Large intestine (tissue), 3 donors: ENCODE measurements around the gene ELMO3. TPM values are rescaled to one million over a fixed set of nuclear protein-coding genes. Genes with fewer than 3 reads are reported as not detected.
A peak's percentile ranks its signal among the peaks of the same experiment; 100 is the strongest.

ENCODE experiments used
- DNase-seq, 2 donors: peaks; one replicate each; pipeline versions ENCODE4 v3.0.0 to v3.0.0-alpha.2; 2013
- H3K27ac ChIP-seq: one replicate; pipeline ENCODE4 v1.5.1; 2013; ENCODE audit warnings: low read length
- H3K27me3 ChIP-seq: 2 replicates; pipeline ENCODE4 v1.6.1; 2013; ENCODE audit warnings: low read length; ENCODE audit not compliant: control insufficient read depth, insufficient read depth
- H3K36me3 ChIP-seq: 2 replicates; pipeline ENCODE4 v1.6.1; 2013; ENCODE audit warnings: low read length; ENCODE audit not compliant: control insufficient read depth, insufficient read depth
- H3K4me1 ChIP-seq: one replicate; pipeline ENCODE4 v1.6.1; 2013; ENCODE audit warnings: low read length; ENCODE audit not compliant: control insufficient read depth, insufficient read depth
- H3K4me3 ChIP-seq: one replicate; pipeline ENCODE4 v1.5.1; 2013; ENCODE audit warnings: low read length
- H3K9me3 ChIP-seq: one replicate; pipeline ENCODE4 v1.6.1; 2013; ENCODE audit warnings: mild to moderate bottlenecking, low read depth, low read length, moderate library complexity; ENCODE audit not compliant: control insufficient read depth
- WGBS: methylation state at CpG from one replicate; pipeline ENCODE4 v1.1.5; 2013; ENCODE audit warnings: low lambda C conversion rate; ENCODE audit not compliant: insufficient coverage; 5-methylcytosine and 5-hydroxymethylcytosine counted together
- polyA plus RNA-seq: library from polyadenylated mRNA; unstranded; fragments of 120-200 nt; gene quantifications from one replicate; pipeline ENCODE4 v1.2.1, GENCODE V29; 2013

ELMO3 gene
- polyA plus RNA-seq, 1 donor, result 34.0 TPM

DNA sequence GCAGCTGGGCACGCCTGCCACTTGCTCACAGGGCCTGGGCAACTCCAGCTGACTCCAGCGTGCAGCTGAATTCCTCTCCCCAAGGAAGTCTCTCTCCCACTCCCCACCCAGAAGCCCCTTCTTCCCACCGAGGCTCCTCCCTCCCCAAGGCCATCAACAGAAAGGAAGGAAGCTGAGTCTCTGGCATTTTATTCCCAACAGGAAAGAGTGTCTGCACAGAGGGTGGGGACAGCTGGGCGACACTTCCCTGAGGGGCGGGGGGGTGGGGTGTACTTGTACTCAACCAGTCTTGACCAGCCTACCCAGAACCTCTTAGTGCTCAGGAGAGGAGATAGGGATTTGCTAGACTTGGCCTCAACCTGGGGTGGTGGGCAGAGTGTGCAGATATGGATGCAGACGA, 8.9 kb upstream of the ELMO3 start, which contains the start of gene EXOC3L1:
TSS of gene EXOC3L1 (minus strand) at position 96 of the 400 bp plus-strand sequence. CDS start 460 bp downstream, outside the sequence.
- H3K4me1 ChIP-seq, result peaks cover 29% of the 10 kb centered on the region
- H3K27ac ChIP-seq, result no peak within 1 kb of the TSS

DNA sequence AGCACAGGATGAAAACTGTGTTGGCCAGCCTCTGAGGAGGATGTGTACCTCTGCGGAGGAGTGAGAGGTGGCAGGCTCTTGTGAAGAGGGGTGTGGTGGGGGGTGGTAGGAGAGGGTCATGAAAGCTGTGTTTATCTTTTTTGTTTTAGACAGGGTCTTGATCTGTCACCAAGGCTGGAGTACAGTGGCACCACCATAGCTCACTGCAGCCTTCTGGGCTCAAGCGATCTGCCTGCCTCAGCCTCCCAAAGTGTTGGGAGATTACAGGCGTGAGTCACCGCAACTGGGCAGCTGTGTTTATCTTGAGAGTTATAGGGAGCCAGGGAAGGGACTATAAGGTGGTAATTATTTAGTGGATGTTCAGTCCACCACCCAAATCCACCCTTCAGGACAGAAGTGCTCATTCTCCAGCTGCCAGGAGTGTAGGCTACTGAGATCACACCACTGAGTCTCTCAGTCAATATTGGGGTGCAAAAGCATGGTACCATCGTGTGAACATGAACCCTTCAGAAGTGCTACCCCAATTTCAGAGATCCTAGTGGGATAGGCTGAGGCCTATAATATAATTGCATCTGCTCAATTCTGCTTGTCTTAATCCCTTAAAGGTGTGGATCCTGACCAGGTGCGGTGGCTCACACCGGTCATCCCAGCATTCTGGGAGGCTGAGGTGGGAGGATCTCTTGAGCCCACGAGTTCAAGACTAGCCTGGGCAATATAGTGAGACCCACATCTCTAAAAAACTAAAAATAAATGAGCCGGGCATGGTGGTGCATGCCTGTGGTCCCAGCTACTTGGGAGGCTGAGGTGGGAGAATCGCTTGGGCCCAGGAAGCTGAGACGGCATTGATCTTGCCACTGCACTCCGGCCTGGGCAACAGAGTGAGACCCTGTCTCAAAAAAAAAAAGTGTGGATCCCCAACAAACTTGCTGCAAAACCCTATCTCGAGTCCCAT, 8.2 kb upstream of the ELMO3 start:
- WGBS, result 90% methylated on average over 2 of the region's 13 CpGs
- H3K27ac ChIP-seq, result no peak overlapping the region
- no peak overlapping the region for H3K4me3 ChIP-seq
- DNase-seq, result no peak
- H3K27me3 ChIP-seq, result no peaks in the 10 kb centered on the region
- H3K36me3 ChIP-seq, result peaks cover 25% of the 10 kb centered on the region
- peaks cover 2% of the 10 kb centered on the region for H3K9me3 ChIP-seq
- H3K4me1 ChIP-seq, result peaks cover 22% of the 10 kb centered on the region

More for the DNA sequence above, 8.9 kb upstream of the ELMO3 start, which contains the start of gene EXOC3L1:
- no CpG with 5 or more reads among the region's 6 CpGs for WGBS
- peaks cover 18% of the 10 kb centered on the region for H3K36me3 ChIP-seq
- H3K27me3 ChIP-seq, result peaks cover 1% of the 10 kb centered on the region
- peaks cover 2% of the 10 kb centered on the region for H3K9me3 ChIP-seq
- H3K4me3 ChIP-seq, result no peak within 1 kb of the TSS
- no peak for DNase-seq

DNA sequence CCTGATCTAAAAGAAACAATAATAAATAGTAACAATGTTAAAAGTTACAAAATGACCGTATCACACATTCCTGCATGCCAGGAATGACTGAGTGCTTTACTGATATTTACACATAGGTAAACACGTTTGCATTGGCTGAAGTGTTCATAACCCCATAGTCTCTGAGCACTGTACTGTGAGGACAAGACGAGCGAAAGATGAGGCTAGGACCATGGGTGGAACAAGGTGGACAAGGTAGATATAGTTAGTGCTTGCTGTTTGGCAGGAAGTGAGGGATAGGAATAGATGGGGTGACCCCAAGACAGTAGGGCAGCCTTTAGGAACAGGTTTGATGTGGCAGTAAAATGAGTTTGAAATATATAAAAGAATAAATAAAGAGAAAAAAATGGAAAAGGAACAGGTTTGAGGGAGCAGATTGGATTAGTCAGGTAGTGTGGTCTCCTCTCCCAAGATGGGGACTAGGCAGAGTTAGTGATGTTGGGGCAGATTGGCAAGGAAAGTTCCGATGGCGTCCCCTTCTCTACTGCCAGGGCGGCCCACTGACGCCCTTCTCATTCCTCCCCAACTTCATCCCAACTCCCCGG, 7.4 kb upstream of the ELMO3 start:
- H3K27me3 ChIP-seq, result no peaks in the 10 kb centered on the region
- H3K9me3 ChIP-seq, result peaks cover 2% of the 10 kb centered on the region
- no CpG with 5 or more reads among the region's 9 CpGs for WGBS
- DNase-seq, result no peak
- peaks cover 33% of the 10 kb centered on the region for H3K36me3 ChIP-seq
- peaks cover 19% of the 10 kb centered on the region for H3K4me1 ChIP-seq
- H3K4me3 ChIP-seq, result peak overlapping the region; percentile 8
- no peak overlapping the region for H3K27ac ChIP-seq

DNA sequence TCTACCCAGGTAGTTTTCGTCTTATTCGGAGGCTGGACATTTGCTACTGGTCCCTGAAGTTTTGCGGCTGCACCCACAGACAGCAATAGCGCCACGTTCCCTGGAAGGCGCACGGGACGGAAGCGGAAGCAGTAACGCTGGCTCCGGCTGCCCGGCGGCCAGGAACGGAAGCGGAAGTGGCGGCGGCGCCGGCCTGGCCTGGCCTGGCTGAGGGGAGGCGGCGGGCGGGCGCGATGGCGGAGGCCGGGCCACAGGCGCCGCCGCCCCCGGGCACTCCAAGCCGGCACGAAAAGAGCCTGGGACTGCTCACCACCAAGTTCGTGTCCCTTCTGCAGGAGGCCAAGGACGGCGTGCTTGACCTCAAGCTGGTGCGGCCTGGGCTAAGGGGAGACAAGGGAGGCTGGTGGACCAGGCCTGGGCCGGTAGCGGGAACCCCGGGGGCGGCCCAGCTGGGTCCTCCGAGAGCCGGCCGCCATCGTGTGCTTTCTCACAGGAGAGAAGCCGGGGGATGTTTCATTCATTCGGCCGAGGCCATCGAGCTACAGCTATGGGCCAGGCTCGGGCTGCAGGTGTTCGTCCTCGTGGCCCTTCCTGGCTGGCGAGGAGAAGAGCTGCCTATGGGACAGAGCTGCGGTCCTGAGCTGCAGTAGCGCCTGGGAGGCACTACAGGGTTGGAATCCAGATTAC, 6.8 kb upstream of the ELMO3 start, which contains the start of gene E2F4:
TSS of gene E2F4 (plus strand) at position 161 of the 687 bp plus-strand sequence. CDS start at position 234, 73 bp downstream.
- H3K4me3 ChIP-seq, result peak within 1 kb of the TSS; percentile 95
- H3K36me3 ChIP-seq, result peaks cover 39% of the 10 kb centered on the region
- no peaks in the 10 kb centered on the region for H3K27me3 ChIP-seq
- peaks cover 2% of the 10 kb centered on the region for H3K9me3 ChIP-seq
- no CpG with 5 or more reads among the region's 54 CpGs for WGBS
- H3K4me1 ChIP-seq, result peaks cover 19% of the 10 kb centered on the region
- peak within 1 kb of the TSS; percentile 0 for H3K27ac ChIP-seq
- DNase-seq, result peak; percentile 88 to 91

DNA sequence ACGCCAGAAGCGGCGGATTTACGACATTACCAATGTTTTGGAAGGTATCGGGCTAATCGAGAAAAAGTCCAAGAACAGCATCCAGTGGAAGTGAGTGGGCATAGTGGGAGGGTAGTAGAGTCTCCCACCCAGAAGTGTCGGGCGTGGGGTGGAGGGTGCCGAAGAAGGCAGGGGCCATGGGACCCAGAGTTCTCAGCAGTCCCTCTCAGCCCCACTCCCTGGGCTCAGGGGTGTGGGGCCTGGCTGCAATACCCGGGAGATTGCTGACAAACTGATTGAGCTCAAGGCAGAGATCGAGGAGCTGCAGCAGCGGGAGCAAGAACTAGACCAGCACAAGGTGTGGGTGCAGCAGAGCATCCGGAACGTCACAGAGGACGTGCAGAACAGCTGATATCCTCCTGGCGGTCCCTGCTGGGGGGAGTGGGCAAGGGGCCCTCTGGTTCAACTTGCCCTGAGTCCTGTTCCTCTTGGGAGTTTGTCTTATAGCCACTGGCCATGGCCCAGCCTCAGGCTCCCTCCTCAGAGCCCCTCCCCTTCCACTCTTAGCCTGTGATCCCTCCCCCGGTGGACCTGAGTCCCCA, 6.1 kb upstream of the ELMO3 start:
- Histone ChIP-seq H3K27me3 (no peaks in the 10 kb centered on the region), H3K9me3 (peaks cover 2% of the 10 kb centered on the region), H3K4me3 (peak overlapping the region; percentile 95), H3K27ac (peak overlapping the region; percentile 0), H3K4me1 (peaks cover 26% of the 10 kb centered on the region), H3K36me3 (peaks cover 46% of the 10 kb centered on the region)
- DNase-seq, result no peak
- WGBS, result no CpG with 5 or more reads among the region's 17 CpGs

DNA sequence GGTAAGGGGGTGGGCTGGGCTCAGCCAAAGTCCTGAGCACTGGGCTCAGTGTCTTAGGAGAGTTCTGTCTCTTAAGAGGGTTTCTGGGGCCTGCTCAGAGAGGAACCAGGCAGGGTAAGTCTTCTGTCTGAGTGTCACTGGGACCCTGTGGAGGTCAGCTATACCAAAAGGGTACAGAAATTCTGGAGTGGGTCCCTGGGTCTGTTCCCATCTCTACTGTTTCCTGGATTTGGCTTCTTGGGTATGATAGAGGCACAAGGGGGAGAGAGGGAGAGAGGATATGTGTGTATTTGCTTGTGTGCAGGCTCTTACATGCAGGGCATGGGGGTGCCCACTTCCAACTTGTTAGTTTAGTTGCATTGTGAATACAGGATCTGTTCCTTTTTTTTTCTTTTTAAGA, 5.4 kb upstream of the ELMO3 start:
- no peak overlapping the region for H3K4me3 ChIP-seq

DNA sequence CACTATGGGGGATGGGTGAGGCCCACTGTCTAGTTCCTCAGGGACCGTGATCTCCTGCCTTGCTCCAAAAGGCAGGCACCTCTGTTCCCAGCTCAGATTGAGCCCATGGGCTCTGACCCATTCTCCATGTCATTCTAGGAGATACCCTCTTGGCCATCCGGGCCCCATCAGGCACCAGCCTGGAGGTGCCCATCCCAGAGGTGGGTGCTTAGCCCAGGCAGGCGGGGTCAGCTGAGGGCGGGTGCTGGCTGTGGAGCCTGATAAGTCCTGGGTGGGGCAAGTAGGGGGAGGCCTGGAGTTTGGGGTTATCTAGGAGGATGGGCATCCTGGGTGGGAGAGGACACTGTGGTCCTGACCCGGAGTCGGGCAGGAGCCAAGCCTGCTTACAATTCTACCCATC, 4.7 kb upstream of the ELMO3 start:
- H3K9me3 ChIP-seq, result peaks cover 2% of the 10 kb centered on the region
- peaks cover 34% of the 10 kb centered on the region for H3K4me1 ChIP-seq
- DNase-seq, result no peak
- WGBS, result no CpG with 5 or more reads among the region's 6 CpGs
- no peak overlapping the region for H3K4me3 ChIP-seq
- H3K27me3 ChIP-seq, result no peaks in the 10 kb centered on the region
- no peak overlapping the region for H3K27ac ChIP-seq
- H3K36me3 ChIP-seq, result peaks cover 51% of the 10 kb centered on the region

More for the DNA sequence above, 5.4 kb upstream of the ELMO3 start:
- H3K9me3 ChIP-seq, result peaks cover 2% of the 10 kb centered on the region
- H3K36me3 ChIP-seq, result peaks cover 51% of the 10 kb centered on the region
- H3K27ac ChIP-seq, result no peak overlapping the region
- H3K4me1 ChIP-seq, result peaks cover 32% of the 10 kb centered on the region
- no peaks in the 10 kb centered on the region for H3K27me3 ChIP-seq
- DNase-seq, result no peak

DNA sequence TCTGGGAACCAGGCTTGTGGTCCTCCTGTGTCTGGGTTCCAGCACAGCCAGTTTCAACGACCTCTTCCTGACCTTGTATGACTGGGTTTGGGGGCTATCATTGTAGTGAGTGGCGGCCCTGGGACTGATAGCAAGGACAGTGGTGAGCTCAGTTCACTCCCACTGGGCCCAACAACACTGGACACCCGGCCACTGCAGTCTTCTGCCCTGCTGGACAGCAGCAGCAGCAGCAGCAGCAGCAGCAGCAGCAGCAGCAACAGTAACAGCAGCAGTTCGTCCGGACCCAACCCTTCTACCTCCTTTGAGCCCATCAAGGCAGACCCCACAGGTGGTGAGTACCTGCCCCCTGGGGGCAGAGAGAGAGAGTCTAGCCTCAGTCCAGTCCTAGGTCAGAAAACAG, 3.3 kb upstream of the ELMO3 start:
- Histone ChIP-seq H3K9me3 (peaks cover 2% of the 10 kb centered on the region), H3K27ac (no peak overlapping the region), H3K27me3 (no peaks in the 10 kb centered on the region), H3K4me3 (no peak overlapping the region), H3K36me3 (peaks cover 53% of the 10 kb centered on the region), H3K4me1 (peaks cover 39% of the 10 kb centered on the region)
- DNase-seq, result no peak
- WGBS, result no CpG with 5 or more reads among the region's 5 CpGs

DNA sequence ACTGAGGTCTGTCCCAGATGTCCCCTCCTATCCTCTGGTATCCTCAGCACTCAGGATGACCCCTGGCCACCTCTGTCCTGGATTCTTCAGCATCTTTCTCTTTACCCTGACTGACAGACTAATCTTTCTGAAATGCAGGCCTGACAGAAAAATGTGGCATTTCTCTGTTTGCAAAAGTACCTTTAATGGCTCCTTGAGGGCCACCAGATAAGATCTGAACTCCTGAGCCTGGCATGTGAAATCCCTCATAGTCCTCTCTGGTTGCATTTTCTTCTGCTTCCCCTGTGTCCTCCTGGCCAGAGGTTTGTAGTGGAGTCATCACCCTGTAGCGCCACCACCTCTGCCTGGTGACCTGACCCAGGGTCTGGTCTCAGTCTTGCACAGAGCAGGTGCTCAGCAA, 2.0 kb upstream of the ELMO3 start:
- peaks cover 61% of the 10 kb centered on the region for H3K36me3 ChIP-seq
- no peak for DNase-seq
- no CpG with 5 or more reads among the region's 1 CpG for WGBS
- H3K4me3 ChIP-seq, result no peak overlapping the region
- no peak overlapping the region for H3K27ac ChIP-seq
- H3K9me3 ChIP-seq, result peaks cover 2% of the 10 kb centered on the region
- no peaks in the 10 kb centered on the region for H3K27me3 ChIP-seq
- H3K4me1 ChIP-seq, result peaks cover 33% of the 10 kb centered on the region

DNA sequence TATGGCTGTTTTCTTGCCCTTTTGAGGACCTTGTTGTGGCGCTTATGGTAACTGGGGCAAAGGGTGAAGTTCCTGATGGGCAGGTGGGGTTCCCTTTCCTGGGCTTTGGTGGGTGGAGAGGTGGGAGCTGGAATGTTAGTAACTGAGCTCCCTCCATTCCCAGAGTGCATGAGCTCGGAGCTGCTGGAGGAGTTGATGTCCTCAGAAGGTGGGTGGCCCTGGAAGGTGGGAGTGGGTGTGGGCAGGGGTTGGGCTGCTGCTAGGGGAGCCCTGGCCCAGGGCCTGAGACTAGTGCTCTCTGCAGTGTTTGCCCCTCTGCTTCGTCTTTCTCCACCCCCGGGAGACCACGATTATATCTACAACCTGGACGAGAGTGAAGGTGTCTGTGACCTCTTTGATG, 1.2 kb upstream of the ELMO3 start:
- Histone ChIP-seq H3K4me3 (no peak overlapping the region), H3K27me3 (no peaks in the 10 kb centered on the region), H3K4me1 (peaks cover 31% of the 10 kb centered on the region), H3K27ac (peak overlapping the region; percentile 99), H3K36me3 (peaks cover 69% of the 10 kb centered on the region), H3K9me3 (no peaks in the 10 kb centered on the region)
- WGBS, result no CpG with 5 or more reads among the region's 6 CpGs
- DNase-seq, result no peak
